Lung (tissue), 12 donors: Measurements from ENCODE around the gene RGL1. TPM values are rescaled to one million over a fixed set of nuclear protein-coding genes. Genes with fewer than 3 reads are reported as not detected.

ENCODE experiments used
- ATAC-seq: fragments of 200-7000 bp; cut with Tn5 transposase; one replicate; pipeline ENCODE4 v1.9.1; 2020; ENCODE audit warnings: moderate number of reproducible peaks; ENCODE audit not compliant: insufficient read depth, low FRiP score
- DNase-seq, 3 donors: peaks; one replicate each; pipeline ENCODE4 v3.0.0-alpha.2; 2013 to 2017
- H3K27ac ChIP-seq, 2 donors: one replicate each; pipeline ENCODE4 v1.5.1; 2013; ENCODE audit warnings: mild to moderate bottlenecking in 2 of 2, moderate library complexity in 2 of 2, control low read depth in 1 of 2, inconsistent platforms in 1 of 2, low read depth in 1 of 2, low read length in 1 of 2
- H3K27me3 ChIP-seq, 3 donors: one replicate each; pipeline ENCODE4 v1.5.1; 2013; ENCODE audit warnings: low read length in 2 of 3; ENCODE audit not compliant: control insufficient read depth in 3 of 3, insufficient read depth in 3 of 3
- H3K36me3 ChIP-seq, 4 donors: one replicate each; pipeline ENCODE4 v1.5.1; 2013; ENCODE audit warnings: low read length in 4 of 4, mild to moderate bottlenecking in 1 of 4, moderate library complexity in 1 of 4; ENCODE audit not compliant: control insufficient read depth in 4 of 4, insufficient read depth in 4 of 4
- H3K4me1 ChIP-seq, 5 donors: one replicate each; pipeline ENCODE4 v1.5.1; 2013; ENCODE audit warnings: low read length in 5 of 5, mild to moderate bottlenecking in 2 of 5, moderate library complexity in 1 of 5; ENCODE audit not compliant: control insufficient read depth in 5 of 5, insufficient read depth in 5 of 5
- H3K4me3 ChIP-seq: one replicate; pipeline ENCODE4 v1.5.1; 2013; ENCODE audit warnings: mild to moderate bottlenecking, control low read depth, moderate library complexity
- H3K9ac ChIP-seq, 2 donors: one replicate each; pipeline ENCODE4 v1.5.1; 2013; ENCODE audit warnings: low read length in 2 of 2, control low read depth in 1 of 2; ENCODE audit not compliant: insufficient read depth in 1 of 2
- H3K9me3 ChIP-seq, 4 donors: one replicate each; pipeline ENCODE4 v1.5.1; 2013; ENCODE audit warnings: low read length in 3 of 4, mild to moderate bottlenecking in 1 of 4, moderate library complexity in 1 of 4; ENCODE audit not compliant: control insufficient read depth in 4 of 4, insufficient read depth in 3 of 4
- WGBS, 2 donors: extraction: QIAGEN DNeasy Blood & Tissue Kit; methylation state at CpG; one replicate each; pipeline ENCODE4 v1.1.7; 2013; 5-methylcytosine and 5-hydroxymethylcytosine counted together
- polyA plus RNA-seq, 2 donors: library from polyadenylated mRNA; stranded (reverse); fragments of 200-250 nt; gene quantifications; one replicate each; pipeline ENCODE4 v1.2.1, GENCODE V29; 2013
- total RNA-seq, 2 donors: library from RNA; depleted of rRNA in 1 of 2; stranded (reverse); fragments of >200 nt in 1 of 2; gene quantifications; one replicate each; pipeline ENCODE4 v1.2.1, GENCODE V29; 2014 to 2021
- TF ChIP-seq, protein P1 (sequence below): IDR thresholded peaks from 2 replicates; pipeline ENCODE4 v1.5.1; 2012; ENCODE audit warnings: mild to moderate bottlenecking; ENCODE audit errors: control extremely low read depth, extremely low read depth
- donor health status: control.
- donor health status: control.
- donor health status: Bipolar disorder and iron deficiency.
- donor health status: healthy.
- donor health status: DM: yes; HTN: yes; CAD: no.

The RGL1 gene
- total and polyA plus RNA-seq, 4 donors: 9.6 to 49.4 (median 35.2) TPM

GRCh38 chr1:183871142-183871541, 66.2 kb downstream of the RGL1 start:
- 55 to 63% methylated on average over 3 of the region's 3 CpGs for WGBS, 2 donors
- TF ChIP-seq, protein P1, sequence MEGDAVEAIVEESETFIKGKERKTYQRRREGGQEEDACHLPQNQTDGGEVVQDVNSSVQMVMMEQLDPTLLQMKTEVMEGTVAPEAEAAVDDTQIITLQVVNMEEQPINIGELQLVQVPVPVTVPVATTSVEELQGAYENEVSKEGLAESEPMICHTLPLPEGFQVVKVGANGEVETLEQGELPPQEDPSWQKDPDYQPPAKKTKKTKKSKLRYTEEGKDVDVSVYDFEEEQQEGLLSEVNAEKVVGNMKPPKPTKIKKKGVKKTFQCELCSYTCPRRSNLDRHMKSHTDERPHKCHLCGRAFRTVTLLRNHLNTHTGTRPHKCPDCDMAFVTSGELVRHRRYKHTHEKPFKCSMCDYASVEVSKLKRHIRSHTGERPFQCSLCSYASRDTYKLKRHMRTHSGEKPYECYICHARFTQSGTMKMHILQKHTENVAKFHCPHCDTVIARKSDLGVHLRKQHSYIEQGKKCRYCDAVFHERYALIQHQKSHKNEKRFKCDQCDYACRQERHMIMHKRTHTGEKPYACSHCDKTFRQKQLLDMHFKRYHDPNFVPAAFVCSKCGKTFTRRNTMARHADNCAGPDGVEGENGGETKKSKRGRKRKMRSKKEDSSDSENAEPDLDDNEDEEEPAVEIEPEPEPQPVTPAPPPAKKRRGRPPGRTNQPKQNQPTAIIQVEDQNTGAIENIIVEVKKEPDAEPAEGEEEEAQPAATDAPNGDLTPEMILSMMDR: no peak
- Histone ChIP-seq H3K27me3 (no peaks in the 10 kb centered on the region), H3K9me3 (no peaks in the 10 kb centered on the region), H3K9ac (no peak overlapping the region), H3K4me3 (no peak overlapping the region), H3K36me3 (peaks cover 0 to 5% (median 2%) of the 10 kb centered on the region in 4 donors), H3K27ac (peak overlapping the region; percentile 64 to 77), H3K4me1 (peaks cover 2 to 37% (median 18%) of the 10 kb centered on the region in 5 donors)
- peak in 2 of 3 donors; percentile 59 to 67 for DNase-seq
- ATAC-seq: no peak

GRCh38 chr1:183871601-183872000, 66.7 kb downstream of the RGL1 start:
- WGBS, 2 donors: 72 to 82% methylated on average over 3 of the region's 3 CpGs
- TF ChIP-seq, protein P1: no peak

DNA sequence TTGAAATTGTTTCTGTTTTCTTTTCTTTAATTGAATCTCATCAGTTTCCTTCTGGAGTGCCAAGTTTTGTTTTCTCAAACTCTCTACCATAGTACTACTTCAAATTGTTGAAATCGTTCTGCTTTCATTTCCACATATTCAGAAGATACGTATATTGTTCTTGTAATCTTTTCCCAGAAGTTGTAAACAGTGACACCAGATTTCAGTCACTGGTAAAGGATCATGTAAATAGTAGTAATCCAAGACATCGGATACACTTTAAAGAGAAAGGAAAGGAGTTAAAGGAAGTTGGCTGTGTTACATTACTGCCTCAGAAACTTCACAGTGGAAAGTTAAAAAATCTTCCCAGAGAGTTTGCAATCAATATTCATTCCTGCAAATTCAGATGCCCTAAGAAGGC, 67.5 kb downstream of the RGL1 start:
- Histone ChIP-seq H3K27me3 (no peaks in the 10 kb centered on the region), H3K9ac (peak overlapping the region in 1 of 2 donors; percentile 72), H3K4me3 (no peak overlapping the region), H3K36me3 (no peaks in the 10 kb centered on the region), H3K27ac (no peak overlapping the region), H3K4me1 (peaks cover 6 to 49% (median 29%) of the 10 kb centered on the region in 5 donors), H3K9me3 (no peaks in the 10 kb centered on the region)
- ATAC-seq (no peak), DNase-seq (peak in 2 of 3 donors; percentile 68 to 74)
- WGBS, 2 donors: 9 to 29% methylated on average over 3 of the region's 3 CpGs
- TF ChIP-seq, protein P1: no peak

More at GRCh38 chr1:183871601-183872000, 66.7 kb downstream of the RGL1 start:
- no peak overlapping the region for H3K4me3 ChIP-seq
- DNase-seq (peak in 1 of 3 donors; percentile 43), ATAC-seq (no peak)
- no peaks in the 10 kb centered on the region for H3K27me3 ChIP-seq
- H3K36me3 ChIP-seq: peaks cover 0 to 2% (median 0%) of the 10 kb centered on the region in 4 donors
- peaks cover 5 to 41% (median 22%) of the 10 kb centered on the region in 5 donors for H3K4me1 ChIP-seq
- H3K9ac ChIP-seq: no peak overlapping the region
- H3K9me3 ChIP-seq: no peaks in the 10 kb centered on the region
- H3K27ac ChIP-seq: peak overlapping the region; percentile 5 to 77

GRCh38 chr1:183873642-183874041, 68.7 kb downstream of the RGL1 start:
- Histone ChIP-seq H3K27ac (peak overlapping the region in 1 of 2 donors; percentile 14), H3K36me3 (no peaks in the 10 kb centered on the region), H3K9me3 (no peaks in the 10 kb centered on the region), H3K4me3 (no peak overlapping the region), H3K4me1 (peaks cover 6 to 54% (median 29%) of the 10 kb centered on the region in 5 donors), H3K9ac (no peak overlapping the region), H3K27me3 (no peaks in the 10 kb centered on the region)
- ATAC-seq (no peak), DNase-seq (peak in 2 of 3 donors; percentile 49 to 61)
- TF ChIP-seq, protein P1: no peak
- 17 to 31% methylated on average over 3 of the region's 3 CpGs for WGBS, 2 donors
